ENCODE measurements around the gene FNIP2. TPM values are rescaled to one million over a fixed set of nuclear protein-coding genes. Genes with fewer than 3 reads are reported as not detected.

The FNIP2 gene
- total RNA-seq, 6 donors from 2014 or later = 70.4 to 103 (median 83.2) TPM

DNA sequence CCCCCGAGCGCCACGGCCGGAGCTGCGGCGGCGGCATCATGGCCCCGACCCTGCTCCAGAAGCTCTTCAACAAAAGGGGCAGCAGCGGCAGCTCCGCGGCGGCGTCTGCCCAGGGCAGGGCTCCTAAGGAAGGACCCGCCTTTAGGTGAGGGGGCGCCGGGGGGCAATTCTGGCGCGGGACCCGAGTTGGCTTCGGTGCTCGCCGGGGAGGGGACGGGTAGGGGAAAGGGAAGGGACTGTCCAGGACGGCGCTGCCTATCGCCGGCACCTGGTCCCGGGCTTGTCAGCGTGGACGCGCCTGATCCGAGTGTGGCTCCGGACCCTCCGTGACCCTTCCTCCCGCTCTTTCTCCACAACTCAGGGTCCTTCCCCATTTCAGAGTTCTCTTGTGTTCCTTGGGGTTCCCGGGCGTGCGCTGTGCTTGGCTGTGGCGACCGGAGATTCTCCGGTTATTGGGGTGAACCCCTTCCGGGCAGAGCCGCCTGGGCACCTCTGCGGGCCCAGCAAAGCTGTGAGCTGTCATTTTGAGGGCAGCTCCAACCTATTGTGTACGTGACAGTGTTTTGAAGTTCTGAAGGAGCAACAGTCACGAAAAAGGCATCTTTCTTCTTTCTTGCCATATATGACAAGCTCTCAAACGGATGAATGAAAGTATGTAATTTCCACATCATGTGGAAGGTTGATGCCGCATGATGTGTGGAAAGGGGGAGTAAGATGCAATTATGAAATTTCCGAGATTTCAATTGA is 522 bp downstream of the FNIP2 start:
- peak overlapping the region; percentile 86 to 94 (median 92) for H3K27ac ChIP-seq
- H3K4me3 ChIP-seq = peak overlapping the region; percentile 55 to 86 (median 74)
- H3K9me3 ChIP-seq = no peaks in the 10 kb centered on the region
- no peaks in the 10 kb centered on the region for H3K36me3 ChIP-seq
- peak; percentile 55 to 91 for DNase-seq
- 0% methylated on average over 44 to 45 of the region's 49 CpGs for WGBS, 2 donors
- TF ChIP-seq POLR2A (IDR thresholded peaks at IDR 0.05) = no peak
- no peak for TF ChIP-seq POLR2AphosphoS5 (IDR thresholded peaks at IDR 0.05)
- TF ChIP-seq, protein P1, sequence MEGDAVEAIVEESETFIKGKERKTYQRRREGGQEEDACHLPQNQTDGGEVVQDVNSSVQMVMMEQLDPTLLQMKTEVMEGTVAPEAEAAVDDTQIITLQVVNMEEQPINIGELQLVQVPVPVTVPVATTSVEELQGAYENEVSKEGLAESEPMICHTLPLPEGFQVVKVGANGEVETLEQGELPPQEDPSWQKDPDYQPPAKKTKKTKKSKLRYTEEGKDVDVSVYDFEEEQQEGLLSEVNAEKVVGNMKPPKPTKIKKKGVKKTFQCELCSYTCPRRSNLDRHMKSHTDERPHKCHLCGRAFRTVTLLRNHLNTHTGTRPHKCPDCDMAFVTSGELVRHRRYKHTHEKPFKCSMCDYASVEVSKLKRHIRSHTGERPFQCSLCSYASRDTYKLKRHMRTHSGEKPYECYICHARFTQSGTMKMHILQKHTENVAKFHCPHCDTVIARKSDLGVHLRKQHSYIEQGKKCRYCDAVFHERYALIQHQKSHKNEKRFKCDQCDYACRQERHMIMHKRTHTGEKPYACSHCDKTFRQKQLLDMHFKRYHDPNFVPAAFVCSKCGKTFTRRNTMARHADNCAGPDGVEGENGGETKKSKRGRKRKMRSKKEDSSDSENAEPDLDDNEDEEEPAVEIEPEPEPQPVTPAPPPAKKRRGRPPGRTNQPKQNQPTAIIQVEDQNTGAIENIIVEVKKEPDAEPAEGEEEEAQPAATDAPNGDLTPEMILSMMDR (IDR thresholded peaks at IDR 0.05) = no peak
- no peak for TF ChIP-seq EP300 (IDR thresholded peaks at IDR 0.05)
- peak; percentile 32 to 73 for ATAC-seq (ENCODE audit: low FRiP score in 2 of 2)
- no peaks in the 10 kb centered on the region for H3K27me3 ChIP-seq
- H3K4me1 ChIP-seq = peaks cover 11 to 49% (median 18%) of the 10 kb centered on the region in 4 donors

DNA sequence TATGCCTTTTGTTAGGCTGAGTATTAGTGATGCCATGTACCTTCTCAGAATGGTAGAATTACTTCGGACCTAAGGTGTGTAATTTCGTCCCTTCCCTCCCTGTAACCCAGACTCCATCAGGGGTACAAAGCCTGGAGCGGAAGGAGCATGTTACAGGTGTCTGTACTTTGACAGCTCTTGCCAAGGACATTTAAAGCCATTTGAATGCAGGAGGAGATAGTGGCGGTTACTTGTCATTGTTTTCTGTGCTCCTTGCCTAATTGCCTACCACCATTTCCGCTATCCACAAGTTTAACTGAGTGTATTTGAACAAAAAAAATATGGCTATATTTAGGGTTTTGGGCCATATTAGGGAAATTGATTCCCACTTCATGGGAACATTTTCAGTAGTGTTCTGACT is 1.8 kb downstream of the FNIP2 start:
- ATAC-seq (ENCODE audit: low FRiP score in 2 of 2) = no peak
- 54 to 69% methylated on average over 5 of the region's 5 CpGs for WGBS, 2 donors

DNA sequence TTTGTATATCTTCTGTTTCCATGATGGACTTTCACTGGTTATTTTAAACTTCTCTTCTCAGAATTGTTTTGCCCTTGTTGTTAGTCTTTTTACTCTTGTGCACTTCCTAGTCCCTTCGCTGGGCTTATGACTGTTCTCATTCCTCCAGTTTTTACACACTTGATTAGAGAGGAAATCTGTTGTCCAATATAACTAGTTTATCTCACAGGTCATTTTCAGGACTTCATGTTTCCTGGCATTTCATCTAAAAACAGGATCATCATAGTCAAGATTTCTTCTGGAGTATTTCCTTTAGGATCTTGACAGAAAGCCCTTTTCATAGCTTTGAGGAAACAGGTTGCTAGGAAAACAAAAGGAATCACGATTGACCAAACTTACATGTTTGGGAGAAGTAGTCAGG is 3.0 kb downstream of the FNIP2 start:
- ATAC-seq (ENCODE audit: low FRiP score in 2 of 2) (no peak), DNase-seq (no peak)
- Histone ChIP-seq H3K4me3 (peak overlapping the region in 2 of 4 donors; percentile 73 to 86), H3K9me3 (no peaks in the 10 kb centered on the region), H3K27ac (peak overlapping the region; percentile 5 to 94 (median 33)), H3K27me3 (no peaks in the 10 kb centered on the region), H3K36me3 (no peaks in the 10 kb centered on the region), H3K4me1 (peaks cover 24 to 62% (median 34%) of the 10 kb centered on the region in 4 donors)
- TF ChIP-seq EP300 (IDR thresholded peaks at IDR 0.05) (no peak), POLR2A (IDR thresholded peaks at IDR 0.05) (no peak), POLR2AphosphoS5 (IDR thresholded peaks at IDR 0.05) (no peak)
- TF ChIP-seq, protein P1 (IDR thresholded peaks at IDR 0.05) = no peak
- WGBS, 2 donors = 37% methylated on average over 2 of the region's 2 CpGs

More for the DNA sequence above, 1.8 kb downstream of the FNIP2 start:
- Histone ChIP-seq H3K4me3 (peak overlapping the region in 3 of 4 donors; percentile 73 to 86 (median 75)), H3K9me3 (no peaks in the 10 kb centered on the region), H3K27ac (peak overlapping the region in 2 of 4 donors; percentile 46 to 94), H3K27me3 (no peaks in the 10 kb centered on the region), H3K36me3 (no peaks in the 10 kb centered on the region), H3K4me1 (peaks cover 20 to 62% (median 30%) of the 10 kb centered on the region in 4 donors)
- DNase-seq = no peak
- TF ChIP-seq, protein P1 (IDR thresholded peaks at IDR 0.05) = no peak
- no peak for TF ChIP-seq POLR2AphosphoS5 (IDR thresholded peaks at IDR 0.05)
- TF ChIP-seq EP300 (IDR thresholded peaks at IDR 0.05) = no peak
- TF ChIP-seq POLR2A (IDR thresholded peaks at IDR 0.05) = no peak

DNA sequence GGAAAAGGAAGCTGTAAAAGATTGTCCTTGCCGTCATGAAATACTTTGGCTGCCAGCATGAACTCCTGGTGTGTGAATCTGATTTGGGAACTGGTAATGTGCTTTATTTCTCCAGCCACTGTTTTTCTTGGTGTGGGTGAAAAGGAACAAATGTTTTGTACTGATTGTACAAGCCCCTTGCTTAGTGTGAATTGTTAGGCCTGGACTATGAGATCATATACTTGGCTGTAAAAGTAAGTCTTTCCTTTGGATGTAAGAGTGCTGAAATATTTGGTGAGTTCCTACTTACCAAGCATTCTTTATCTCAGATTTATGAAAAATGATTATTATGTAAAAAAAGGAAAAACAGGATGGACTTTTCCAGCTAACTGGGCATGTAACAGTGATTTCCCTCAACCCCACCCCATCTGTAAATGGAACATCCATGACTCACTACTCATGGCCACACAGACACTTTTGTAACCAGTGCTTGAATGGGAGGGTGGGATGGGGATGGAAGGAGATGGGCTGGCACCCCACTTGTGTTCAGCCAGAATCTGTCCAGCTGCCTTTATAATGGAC is 6.3 kb downstream of the FNIP2 start:
- ATAC-seq (ENCODE audit: low FRiP score in 2 of 2) = peak; percentile 47 to 92
- no peak for DNase-seq
- TF ChIP-seq POLR2A (IDR thresholded peaks at IDR 0.05) (no peak), EP300 (IDR thresholded peaks at IDR 0.05) (no peak), POLR2AphosphoS5 (IDR thresholded peaks at IDR 0.05) (no peak)
- TF ChIP-seq, protein P1 (IDR thresholded peaks at IDR 0.05) = no peak
- H3K4me1 ChIP-seq = peaks cover 23 to 68% (median 45%) of the 10 kb centered on the region in 4 donors
- H3K4me3 ChIP-seq = no peak overlapping the region
- WGBS, 2 donors = 20 to 24% methylated on average over 1 of the region's 1 CpG
- no peaks in the 10 kb centered on the region for H3K9me3 ChIP-seq
- H3K27ac ChIP-seq = peak overlapping the region; percentile 13 to 79 (median 57)
- no peaks in the 10 kb centered on the region for H3K27me3 ChIP-seq
- H3K36me3 ChIP-seq = no peaks in the 10 kb centered on the region

Measured in upper lobe of left lung (tissue), 6 donors.